RPMI7951 (cell line): ENCODE results near the gene YIF1B. TPM values are rescaled to one million over a fixed set of nuclear protein-coding genes. Genes with fewer than 3 reads are reported as not detected.
A peak's percentile ranks its signal among the peaks of the same experiment; 100 is the strongest.
"Not testable (repeated sequence)": the region's sequence is repeated elsewhere in the genome, so short reads cannot be mapped to it uniquely, and the experiment has no call there.

ENCODE experiments used
- DNase-seq: peaks from one replicate; pipeline ENCODE4 v3.0.0-alpha.2; 2012; ENCODE audit warnings: low read depth
- total RNA-seq: library from RNA; depleted of rRNA; stranded (reverse); fragments of >200 nt; shearing (Covaris generic); gene quantifications from 2 replicates; pipeline ENCODE4 v1.2.3, GENCODE V29; 2014

Gene YIF1B
- total RNA-seq, 1 experiment from 2014 or later, result 80.1 TPM

DNA sequence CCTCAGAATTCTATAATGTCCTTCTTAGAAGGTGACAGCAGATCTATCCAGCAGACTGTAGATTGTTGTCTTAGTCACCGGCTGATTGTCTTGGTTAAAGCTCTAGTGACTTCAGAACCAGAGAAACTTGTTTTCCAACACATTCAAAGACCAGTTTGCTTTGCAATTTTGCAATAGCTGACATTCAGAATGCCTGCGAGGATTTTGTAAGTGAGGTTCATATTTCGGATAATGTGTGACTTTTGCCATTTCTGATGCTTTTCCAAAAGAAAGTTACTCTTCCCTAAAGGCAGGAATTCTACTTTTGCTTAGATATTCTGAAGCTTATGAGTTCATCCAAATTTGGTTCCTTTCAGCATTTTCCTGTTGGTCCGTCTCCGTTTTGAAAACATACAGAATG, 38.2 kb downstream of the YIF1B start:
- no peak for DNase-seq

DNA sequence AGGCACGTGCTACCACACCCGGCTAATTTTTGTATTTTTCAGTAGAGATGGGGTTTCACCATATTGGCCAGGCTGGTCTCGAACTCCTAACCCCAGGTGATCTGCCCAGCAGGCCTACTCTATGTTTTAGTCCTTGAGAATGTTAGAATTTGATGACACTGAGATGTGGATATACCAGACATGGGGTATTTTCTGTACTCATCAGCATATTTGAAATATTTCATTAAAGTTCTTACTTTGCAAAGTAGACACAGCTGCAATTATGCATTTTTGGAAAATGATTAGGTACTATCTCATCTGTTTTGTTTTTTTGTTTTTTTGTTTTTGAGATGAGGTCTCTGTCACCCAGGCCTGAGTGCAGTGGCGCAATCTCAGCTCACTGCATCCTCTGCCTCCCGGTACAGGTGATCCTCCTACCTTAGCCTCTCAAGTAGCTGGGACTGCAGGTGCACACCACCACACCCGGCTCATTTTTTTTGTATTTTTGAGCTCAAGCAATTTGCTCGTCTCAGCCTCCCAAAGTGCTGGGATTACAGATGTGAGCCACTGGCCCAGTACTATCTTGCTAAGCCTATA, 38.7 kb downstream of the YIF1B start:
- DNase-seq, result no peak

DNA sequence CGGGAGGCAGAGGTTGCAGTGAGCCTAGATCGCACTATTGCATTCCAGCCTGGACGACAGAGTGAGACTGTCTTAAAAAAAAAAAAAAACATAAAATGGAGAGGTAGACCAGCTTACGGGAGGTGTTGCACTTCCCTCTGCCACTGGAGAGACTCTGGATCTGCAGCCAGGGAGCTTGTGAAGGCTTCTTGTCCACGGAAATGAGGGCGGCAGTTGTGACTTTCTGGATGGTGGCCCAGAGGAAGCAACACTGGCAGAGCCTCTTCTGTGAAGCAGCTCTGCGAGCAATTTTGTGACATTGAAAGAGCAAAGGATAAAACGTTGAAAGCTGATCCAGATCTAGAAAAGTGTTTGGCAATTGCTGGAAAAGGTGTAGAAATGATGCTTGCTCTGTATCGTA, 41.0 kb downstream of the YIF1B start:
- no peak for DNase-seq

DNA sequence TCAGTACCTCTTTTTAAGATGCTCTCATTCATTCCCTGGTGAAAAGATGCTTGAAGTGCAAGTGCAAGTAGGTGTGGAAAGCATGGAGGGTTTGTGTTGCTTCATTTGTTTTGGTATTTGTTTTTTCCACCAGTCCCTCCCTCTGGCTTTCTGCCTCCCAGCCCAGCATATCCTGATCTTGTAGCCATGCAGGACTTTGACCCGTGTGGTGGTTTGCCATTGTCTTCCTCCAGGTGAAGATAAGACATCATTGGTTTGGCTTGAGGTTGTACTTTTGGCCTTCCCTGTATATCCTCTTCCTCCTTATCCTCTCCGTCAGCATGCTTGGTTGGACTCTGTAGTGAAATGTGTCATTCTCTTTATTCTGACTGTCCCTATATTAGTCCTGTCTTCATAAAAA, 42.2 kb downstream of the YIF1B start:
- no peak for DNase-seq

DNA sequence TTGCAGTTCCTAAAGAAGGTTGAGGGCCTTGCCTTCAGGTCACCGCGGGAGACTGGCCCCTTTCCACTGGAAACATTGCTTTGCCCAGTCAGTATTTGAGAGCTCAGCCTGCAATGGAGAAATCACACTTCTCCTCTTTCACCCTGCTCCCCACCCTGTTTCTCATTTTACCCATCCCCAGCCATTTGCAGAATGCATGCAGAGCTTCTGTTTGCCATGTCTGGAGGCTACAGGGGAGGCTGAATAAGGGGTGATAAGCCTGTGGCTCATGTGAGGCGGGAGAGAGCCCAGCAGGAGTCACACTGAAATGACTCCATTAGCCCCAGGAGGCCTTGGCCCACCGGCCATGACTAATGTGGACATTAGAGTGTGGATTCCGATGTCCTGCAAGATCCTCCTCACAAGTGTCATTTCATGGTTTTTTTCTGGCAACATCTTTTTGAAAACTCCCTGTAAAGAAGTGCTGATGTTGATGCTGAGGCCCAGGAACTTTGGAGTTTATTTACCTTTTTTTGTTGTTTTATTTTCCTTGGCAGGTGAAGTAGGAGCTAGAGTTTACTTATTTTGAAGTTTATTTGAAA, 45.1 kb downstream of the YIF1B start:
- DNase-seq, result peak; percentile 70

DNA sequence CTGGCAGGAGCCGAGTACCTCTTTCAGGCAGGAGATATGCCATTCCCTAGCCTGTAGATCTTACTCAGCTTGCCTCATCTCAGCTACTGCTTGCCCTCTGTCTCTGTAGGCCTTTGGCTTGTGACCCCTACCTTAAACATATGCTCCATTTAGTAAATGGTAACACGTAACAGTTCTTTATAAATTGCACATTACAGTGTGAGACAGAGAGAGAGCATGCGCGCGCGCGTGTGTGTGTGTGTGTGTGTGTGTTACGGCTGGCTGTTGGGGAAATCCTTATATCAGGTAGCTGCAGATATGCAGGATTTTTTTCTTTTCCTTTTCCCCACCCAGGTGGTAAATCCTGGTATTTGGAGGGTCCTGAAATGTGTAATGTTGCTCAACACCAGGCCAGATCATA, 47.2 kb downstream of the YIF1B start:
- DNase-seq, result no peak

DNA sequence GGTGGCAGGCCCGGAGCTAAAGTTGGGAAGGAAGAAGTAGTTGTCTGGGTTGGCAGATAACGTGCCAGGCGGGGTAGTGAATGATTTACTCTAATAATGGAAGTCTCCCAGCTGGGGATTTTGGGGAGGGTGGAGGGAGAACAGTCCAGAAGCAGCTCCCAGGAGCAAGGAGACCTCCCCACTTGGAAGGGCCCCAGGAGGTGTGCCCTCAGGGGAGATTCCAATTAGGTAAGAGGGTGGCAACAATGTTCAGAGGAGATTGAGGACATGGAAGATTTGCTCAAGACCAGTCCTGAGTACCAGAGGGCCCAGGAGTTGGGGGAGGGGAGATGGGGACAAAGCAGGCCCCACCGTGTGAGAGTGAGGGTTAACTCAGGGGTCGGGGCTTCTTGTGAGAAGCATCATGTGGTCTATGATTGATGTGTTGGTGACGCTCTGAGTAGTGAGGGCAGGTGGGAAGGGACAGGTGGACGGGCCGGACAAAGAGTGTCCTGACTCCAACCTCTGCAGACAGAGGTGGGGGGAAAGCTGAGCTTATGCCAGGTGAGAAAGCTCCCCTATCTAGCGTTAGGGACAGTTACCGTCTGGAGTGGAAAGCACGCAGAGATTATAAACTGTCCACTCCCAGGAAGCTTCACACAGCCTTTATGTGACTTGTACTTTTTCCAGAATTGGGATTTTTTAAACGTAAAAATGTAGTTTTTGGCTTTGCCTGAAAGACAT, 47.8 kb downstream of the YIF1B start:
- DNase-seq, result no peak

DNA sequence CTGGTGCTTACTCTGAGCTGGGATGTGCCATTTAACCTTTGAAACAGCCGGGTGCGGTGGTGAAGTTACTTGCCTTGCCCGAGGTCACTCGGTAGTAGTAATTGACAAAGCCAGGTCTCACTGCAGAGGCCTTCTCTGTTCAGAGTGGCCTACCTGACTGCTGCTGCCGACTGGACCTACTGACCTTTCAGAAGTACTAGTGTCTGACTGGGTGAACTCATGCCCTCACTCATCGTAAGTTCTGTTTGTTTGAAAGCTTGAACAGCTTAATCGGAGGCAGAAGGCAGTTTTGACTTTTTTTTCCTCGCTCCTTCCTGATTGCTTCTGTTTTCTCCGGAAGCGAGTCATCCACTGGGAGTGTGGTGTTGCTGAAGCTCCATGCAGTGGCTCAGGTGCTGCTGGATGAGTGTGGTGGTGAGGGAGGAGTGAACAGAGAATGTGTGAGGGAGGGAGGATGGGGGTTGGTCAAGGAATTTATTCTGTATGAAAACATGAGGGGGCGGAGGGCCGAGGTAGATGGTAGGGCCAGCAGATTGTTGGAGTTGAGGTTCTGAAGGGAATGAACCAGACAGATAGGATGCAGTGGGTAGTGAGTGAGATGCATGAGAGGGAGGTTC, 48.7 kb downstream of the YIF1B start:
- peak; percentile 46 for DNase-seq

DNA sequence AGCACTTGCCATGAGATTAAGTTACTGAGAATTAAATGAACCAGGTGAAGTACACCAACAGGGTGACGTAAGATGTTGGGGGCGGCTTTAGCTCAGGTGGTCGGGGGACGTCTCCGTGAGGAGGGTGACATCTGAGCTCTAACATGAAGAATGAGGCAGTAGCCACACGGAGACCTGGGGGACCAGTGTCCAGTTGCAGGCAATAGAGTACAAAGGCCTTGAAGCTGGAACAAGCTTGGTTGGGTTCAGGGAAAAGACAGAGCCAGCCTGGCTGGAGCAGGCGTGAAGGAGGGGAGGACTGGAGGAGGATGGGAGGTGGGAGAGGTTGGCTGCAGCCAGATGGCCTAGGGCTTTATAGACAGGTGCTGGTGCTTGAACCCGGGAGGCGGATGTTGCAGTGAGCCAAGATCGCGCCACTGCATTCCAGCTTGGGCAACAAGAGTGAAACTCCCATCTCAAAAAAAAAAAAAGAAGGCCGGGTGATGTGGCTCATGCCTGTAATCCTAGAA, 49.8 kb downstream of the YIF1B start:
- DNase-seq, result no peak

DNA sequence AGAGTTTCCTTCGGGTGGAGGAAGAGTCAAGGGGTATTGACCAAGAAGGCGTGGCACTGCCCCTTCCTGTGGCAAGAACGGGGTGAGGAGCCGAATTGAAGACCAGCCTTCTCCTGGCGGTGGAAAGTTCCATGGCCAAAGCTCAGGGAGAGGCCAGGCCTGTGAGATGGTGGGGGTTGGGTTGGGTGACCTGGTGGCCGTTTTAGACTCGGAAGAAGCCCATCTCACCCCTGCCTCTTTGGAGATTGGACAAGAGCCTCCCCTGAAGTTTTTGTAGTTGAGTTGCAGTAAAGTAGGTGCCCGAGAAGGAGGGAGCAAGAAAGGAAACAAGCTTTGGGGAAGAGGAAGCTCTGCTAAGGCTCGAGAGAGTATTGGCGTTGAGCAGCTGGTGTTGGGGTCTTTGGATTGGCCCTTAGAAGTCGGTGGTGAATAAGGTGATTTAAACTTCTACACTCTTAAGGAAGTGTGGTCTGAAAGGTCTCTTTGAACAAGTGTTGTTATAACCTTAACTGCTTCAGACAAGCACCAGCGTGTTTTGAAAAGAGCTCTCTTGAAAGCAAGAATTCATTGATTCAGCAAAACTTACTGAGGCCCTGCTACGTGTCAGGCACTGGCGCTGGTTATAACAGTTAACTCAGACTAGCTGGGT, 50.4 kb downstream of the YIF1B start:
- DNase-seq, result no peak

DNA sequence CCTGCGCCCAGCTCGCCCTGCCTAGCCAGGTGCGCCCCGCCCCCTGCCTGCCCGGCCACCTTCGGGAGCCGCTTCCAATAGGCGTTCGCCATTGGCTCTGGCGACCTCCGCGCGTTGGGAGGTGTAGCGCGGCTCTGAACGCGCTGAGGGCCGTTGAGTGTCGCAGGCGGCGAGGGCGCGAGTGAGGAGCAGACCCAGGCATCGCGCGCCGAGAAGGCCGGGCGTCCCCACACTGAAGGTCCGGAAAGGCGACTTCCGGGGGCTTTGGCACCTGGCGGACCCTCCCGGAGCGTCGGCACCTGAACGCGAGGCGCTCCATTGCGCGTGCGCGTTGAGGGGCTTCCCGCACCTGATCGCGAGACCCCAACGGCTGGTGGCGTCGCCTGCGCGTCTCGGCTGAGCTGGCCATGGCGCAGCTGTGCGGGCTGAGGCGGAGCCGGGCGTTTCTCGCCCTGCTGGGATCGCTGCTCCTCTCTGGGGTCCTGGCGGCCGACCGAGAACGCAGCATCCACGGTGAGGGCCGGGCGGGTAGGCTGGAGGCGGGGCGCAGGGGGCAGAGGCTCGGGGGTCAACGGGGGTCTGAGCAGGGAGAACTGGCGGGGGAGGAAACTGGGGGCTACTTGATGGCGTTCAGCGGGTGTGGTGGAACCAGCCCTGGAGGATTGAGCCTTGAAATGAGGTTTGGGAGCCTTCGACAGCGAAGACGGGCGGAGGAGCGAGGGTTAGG, 51.1 kb downstream of the YIF1B start, which contains the start of gene SPINT2:
Gene SPINT2, plus strand, starts transcription at position 88 of the 727 bp plus-strand sequence. Its CDS starts 320 bp downstream, at position 408.
- no peak for DNase-seq

DNA sequence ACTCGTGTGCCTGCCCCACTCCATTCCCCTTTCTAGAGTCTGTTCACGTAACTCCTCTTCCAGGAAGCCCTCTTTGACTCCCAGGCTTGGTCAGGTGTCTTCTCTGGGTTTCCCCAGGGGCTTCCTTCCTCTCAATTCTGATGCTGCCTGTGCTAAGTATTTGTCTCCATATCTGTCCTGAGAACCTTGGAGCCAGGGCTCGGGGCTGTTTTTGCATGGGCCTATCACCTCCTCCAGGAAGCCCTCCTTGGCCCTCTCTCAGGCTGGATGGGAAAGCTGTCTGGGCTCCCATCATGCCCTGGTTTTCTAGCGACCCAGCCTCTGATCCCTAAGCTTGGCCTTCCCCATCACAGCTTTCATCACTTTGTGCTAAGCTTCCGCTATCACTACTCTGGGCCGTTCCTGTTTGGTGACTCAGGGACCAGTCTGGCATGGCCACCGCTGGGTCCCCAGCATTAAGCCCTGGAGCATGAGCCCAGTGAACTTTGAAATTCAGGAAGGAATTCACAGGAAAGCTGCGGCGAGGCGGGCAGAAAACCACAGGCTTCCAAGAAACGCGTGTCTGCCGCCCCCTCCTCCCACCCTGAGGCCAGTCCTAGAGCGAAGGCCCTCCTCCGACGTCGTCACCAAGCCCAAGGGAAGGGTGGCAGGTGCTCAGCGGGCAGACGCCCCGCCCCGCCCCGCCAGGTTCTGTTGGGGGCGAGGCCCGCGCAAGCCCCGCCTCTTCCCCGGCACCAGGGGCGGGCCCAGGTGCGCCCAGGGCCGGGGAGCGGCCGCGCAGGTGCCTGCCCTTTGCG, 51.9 kb downstream of the YIF1B start:
- DNase-seq, result peak; percentile 78

DNA sequence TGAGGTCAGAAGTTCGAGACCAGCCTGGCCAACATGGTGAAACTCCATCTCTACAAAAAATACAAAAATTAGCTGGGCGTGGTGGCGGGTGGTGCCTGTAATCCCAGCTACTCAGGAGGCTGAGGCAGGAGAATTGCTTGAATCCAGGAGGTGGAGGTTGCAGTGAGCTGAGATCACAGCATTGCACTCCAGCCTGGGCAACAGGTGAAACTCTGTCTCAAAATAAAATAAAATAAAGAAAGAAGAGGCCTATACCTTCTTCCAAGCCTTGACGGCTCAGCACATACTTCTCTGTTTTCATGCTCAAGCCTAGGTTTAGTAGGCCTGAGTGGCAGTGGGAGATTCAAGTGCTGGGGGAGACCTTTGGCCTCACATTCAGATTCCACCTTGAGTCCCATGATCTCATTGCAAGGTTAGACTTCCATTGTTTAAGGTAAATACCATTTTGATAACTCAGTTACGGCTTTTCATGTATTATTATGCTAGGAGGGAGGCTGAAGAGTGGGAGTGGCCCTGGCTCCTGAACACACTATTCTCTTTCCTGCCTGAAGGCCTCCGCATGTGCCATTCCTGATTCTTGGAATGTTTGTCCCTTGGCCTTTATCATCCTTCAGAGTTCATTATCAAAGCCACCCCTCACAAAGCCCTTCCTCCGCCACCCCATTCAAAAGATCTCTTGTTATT, 53.0 kb downstream of the YIF1B start:
- no peak for DNase-seq

DNA sequence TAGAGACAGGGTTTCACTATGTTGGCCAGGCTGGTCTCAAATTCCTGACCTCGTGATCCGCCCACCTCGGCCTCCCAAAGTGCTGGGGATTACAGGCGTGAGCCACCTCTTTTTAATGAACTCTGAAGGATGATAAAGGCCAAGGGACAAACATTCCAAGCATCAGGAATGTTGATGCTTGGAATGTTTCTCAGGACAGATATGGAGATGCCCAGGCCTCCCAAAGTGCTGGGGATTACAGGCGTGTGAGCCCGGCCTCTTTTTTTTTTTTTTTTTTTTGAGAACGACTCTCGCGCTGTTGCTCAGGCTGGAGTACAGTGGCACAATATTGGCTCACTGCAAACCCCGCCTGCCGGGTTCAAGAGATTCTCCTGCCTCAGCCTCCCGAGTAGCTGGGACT, 53.8 kb downstream of the YIF1B start:
- DNase-seq, result not testable (repeated sequence)

DNA sequence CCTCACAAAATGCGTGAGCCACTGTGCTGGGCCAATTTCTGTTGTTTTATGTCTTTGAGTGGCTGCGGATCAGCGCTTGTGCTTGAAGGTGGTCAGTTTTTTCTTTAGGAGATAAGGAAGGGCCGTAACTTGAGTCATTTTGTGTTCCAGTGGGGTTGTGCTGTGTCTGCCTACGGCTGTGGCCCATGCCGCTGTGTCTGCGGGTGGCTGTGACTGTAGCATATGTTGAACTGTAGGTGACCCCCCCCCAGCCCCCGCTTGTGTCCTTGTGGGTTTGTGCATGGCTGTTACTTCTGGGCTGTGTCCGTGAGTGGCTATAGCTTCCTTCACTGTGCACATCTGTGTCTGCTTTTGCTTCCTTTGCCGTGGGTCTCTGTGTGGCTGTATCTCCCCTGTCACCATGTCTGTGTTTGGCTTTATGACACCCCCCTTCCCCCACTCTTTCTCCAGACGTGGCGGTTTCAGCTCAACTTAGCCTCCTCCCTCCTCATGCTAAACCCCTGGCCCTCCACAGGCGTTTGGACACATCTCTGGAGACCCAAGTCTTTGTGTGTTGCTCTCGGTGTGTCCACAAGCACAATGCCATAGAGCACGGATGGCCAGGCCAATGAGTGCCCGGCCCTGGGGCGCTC, 60.2 kb downstream of the YIF1B start:
- DNase-seq, result no peak

DNA sequence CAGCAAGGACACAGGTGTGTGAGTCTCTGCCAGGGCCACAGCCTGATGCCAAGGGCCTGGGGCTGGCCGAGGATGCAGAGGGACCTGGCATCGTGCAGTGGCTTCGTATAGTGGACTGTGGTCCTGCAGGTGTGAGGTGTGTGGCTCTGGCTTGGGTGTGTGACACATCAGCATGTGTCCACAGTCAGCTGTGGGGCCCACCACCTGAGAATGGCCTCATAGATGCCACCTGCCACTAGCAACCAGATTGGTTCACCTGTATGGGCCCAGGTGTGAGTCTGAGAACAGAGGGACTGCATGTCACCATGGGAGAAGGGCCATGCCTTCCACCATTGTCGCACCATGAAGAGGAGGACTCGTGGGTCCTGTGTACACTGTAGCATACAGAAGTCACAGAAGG, 62.0 kb downstream of the YIF1B start:
- DNase-seq, result no peak
